Parathyroid adenoma (tissue), 2 donors: Measurements from ENCODE around the gene FBLN7.

Experiments
- H2AFZ ChIP-seq: fragments of 300-600 bp; sonication (generic); one replicate; pipeline ENCODE4 v1.7.0; 2017; ENCODE audit warnings: antibody characterized with exemption, mild to moderate bottlenecking
- H3K27ac ChIP-seq: fragments of 300-600 bp; sonication (generic); one replicate; pipeline ENCODE4 v1.7.0; 2017
- H3K27me3 ChIP-seq: fragments of 300-600 bp; sonication (generic); one replicate; pipeline ENCODE4 v1.7.0; 2017; ENCODE audit warnings: low read length; ENCODE audit not compliant: control insufficient read depth, insufficient read depth
- H3K36me3 ChIP-seq: fragments of 300-600 bp; sonication (generic); one replicate; pipeline ENCODE4 v1.7.0; 2017; ENCODE audit warnings: low read length; ENCODE audit not compliant: control insufficient read depth, insufficient read depth
- H3K4me1 ChIP-seq: fragments of 300-600 bp; sonication (generic); one replicate; pipeline ENCODE4 v1.7.0; 2017; ENCODE audit warnings: control low read depth
- H3K4me2 ChIP-seq: fragments of 300-600 bp; sonication (generic); one replicate; pipeline ENCODE4 v1.7.0; 2017; ENCODE audit warnings: low read length
- H3K4me3 ChIP-seq: fragments of 300-600 bp; sonication (generic); one replicate; pipeline ENCODE4 v1.7.0; 2017; ENCODE audit warnings: low read depth, low read length
- H3K79me2 ChIP-seq: fragments of 300-600 bp; sonication (generic); one replicate; pipeline ENCODE4 v1.7.0; 2017; ENCODE audit warnings: control low read depth
- H3K9ac ChIP-seq: fragments of 300-600 bp; sonication (generic); one replicate; pipeline ENCODE4 v1.7.0; 2017; ENCODE audit warnings: mild to moderate bottlenecking
- H3K9me3 ChIP-seq: fragments of 300-600 bp; sonication (generic); one replicate; pipeline ENCODE4 v1.7.0; 2017; ENCODE audit warnings: low read length; ENCODE audit not compliant: control insufficient read depth
- TF ChIP-seq, protein P1 (sequence below): fragments of 300-600 bp; sonication (generic); IDR thresholded peaks from one replicate; pipeline ENCODE4 v1.7.0; 2017; ENCODE audit warnings: antibody characterized with exemption, mild to moderate bottlenecking
- donor health status: primary hyperparathyroidism.

FBLN7 gene

DNA sequence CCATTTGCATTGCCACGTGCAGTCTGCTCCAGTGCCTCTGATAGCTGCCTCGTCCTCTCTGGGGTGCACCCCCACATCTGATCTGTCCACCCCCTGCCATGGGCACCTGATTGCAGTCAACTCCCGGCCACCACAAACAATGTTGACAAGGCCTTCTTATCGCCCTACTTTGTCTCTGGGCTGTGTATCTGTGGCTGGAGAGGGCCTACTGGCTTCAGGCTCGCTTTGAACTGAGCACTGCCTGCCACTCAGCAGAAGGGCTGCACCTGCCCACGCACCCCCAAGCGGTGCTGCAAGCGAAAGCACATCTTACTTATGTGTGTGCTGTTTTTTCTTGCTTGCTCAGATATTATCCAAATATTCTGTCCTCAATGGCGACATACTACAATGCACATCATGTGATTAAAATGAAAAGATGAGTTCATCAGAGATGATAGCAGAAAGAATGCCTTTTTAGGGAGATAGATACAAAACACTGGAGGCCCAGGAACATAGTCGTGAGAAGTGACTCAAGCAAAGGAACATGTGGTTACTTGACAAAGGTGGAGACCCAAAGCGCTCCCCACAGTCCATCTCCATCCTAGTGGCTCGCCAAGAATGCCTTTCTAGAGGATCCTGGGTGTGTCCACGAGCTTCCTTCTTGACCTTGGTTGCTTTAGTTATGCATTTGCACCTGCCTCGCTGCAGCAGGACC, 28.8 kb downstream of the FBLN7 start:
- TF ChIP-seq, protein P1, sequence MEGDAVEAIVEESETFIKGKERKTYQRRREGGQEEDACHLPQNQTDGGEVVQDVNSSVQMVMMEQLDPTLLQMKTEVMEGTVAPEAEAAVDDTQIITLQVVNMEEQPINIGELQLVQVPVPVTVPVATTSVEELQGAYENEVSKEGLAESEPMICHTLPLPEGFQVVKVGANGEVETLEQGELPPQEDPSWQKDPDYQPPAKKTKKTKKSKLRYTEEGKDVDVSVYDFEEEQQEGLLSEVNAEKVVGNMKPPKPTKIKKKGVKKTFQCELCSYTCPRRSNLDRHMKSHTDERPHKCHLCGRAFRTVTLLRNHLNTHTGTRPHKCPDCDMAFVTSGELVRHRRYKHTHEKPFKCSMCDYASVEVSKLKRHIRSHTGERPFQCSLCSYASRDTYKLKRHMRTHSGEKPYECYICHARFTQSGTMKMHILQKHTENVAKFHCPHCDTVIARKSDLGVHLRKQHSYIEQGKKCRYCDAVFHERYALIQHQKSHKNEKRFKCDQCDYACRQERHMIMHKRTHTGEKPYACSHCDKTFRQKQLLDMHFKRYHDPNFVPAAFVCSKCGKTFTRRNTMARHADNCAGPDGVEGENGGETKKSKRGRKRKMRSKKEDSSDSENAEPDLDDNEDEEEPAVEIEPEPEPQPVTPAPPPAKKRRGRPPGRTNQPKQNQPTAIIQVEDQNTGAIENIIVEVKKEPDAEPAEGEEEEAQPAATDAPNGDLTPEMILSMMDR, result no peak
- Histone ChIP-seq H3K9ac (no peak overlapping the region), H3K4me1 (no peaks in the 10 kb centered on the region), H3K36me3 (no peaks in the 10 kb centered on the region), H3K9me3 (no peaks in the 10 kb centered on the region), H3K27me3 (no peaks in the 10 kb centered on the region), H3K27ac (no peak overlapping the region), H3K4me3 (no peak overlapping the region), H2AFZ (no peak overlapping the region), H3K79me2 (no peaks in the 10 kb centered on the region), H3K4me2 (no peak overlapping the region)

DNA sequence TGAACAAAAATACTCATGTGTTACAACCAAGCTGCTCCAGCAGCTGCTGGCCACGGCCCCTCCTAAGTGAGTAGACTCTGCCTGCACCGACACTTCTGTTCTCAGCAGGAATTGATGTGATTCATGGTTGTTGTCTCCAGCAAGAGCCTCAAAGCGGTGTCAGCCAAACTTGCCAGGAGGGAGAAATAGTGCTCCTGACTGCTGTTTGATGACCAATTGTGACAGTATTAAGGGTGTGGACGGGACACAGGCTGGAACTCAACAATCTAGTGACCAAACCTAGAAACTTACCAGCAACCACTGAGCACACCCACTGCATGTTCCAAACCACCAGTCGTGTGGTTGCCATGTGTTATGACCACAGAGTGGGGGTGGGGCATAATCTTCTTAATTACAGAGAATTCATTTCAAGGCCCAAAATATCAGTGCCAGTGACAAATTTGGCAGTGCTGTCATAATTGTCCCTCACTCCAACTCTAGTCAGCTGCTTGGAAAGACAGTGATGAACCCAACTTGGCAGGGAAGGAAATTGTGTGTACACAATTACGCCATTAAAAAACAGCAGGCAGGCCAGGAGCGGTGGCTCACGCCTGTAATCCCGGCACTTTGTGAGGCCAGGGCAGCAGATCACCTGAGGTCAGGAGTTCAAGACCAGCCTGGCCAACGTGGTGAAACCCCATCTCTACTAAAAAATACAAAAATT, 30.4 kb downstream of the FBLN7 start:
- H2AFZ ChIP-seq, result no peak overlapping the region
- no peak overlapping the region for H3K4me3 ChIP-seq
- no peaks in the 10 kb centered on the region for H3K27me3 ChIP-seq
- no peaks in the 10 kb centered on the region for H3K9me3 ChIP-seq
- H3K27ac ChIP-seq, result no peak overlapping the region
- H3K36me3 ChIP-seq, result no peaks in the 10 kb centered on the region
- TF ChIP-seq, protein P1, result no peak
- no peaks in the 10 kb centered on the region for H3K4me1 ChIP-seq
- no peak overlapping the region for H3K9ac ChIP-seq
- H3K4me2 ChIP-seq, result no peak overlapping the region
- no peaks in the 10 kb centered on the region for H3K79me2 ChIP-seq

DNA sequence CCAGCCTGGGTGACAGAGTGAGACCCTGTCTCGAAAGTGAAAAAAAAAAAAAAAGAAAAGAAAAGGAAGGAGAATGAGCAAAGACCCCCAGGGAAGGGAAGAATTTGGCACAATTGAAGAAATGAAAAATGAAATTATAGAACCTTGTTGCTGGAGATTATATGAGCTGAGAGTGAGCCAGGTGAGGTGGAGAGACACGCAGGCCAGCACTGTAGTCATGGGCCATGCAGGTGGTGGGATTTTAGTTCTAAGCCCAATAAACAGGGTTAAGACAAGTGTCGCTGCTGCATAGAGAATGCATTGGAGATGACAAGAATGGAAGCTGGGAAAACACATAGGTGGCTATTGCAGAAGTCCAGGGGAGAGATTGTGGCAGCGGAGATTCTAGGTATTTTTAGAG, 32.3 kb downstream of the FBLN7 start:
- peaks cover 3% of the 10 kb centered on the region for H3K4me1 ChIP-seq

DNA sequence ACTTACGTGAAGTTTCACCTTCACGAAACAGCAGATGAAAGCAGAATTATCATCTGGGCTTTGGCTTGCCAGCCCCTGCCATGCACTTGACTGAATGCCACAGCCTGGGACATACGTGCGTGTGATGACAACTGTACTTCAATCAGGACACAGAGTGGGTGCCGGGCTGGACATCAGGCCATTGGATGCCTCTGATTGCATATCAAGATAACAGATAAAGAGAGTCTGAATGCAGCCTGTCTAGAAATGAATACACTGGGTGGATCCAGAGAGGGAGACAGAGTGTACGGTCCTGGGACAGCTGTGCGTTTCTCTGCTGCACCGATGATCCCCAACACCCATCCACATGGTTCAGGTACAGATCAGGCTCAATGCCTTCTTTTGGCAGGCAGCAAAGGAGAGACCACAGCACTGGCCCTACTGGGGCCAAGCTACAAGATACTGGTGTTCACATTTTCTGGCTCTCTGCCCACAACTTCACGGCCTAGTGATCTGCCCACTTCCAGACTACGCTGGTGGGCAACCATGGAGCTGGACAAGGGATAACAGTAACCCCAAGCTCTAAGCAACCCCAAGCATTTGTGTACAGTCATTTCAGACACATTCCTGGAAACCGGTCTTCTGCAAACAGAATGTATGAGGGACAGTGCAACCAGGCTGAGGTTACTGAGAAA, 35.6 kb downstream of the FBLN7 start:
- Histone ChIP-seq H3K27ac (no peak overlapping the region), H3K9me3 (no peaks in the 10 kb centered on the region), H2AFZ (peak overlapping the region; percentile 28), H3K4me2 (no peak overlapping the region), H3K4me3 (no peak overlapping the region), H3K36me3 (no peaks in the 10 kb centered on the region), H3K79me2 (no peaks in the 10 kb centered on the region), H3K9ac (no peak overlapping the region), H3K27me3 (no peaks in the 10 kb centered on the region), H3K4me1 (peaks cover 9% of the 10 kb centered on the region)
- TF ChIP-seq, protein P1, result no peak

More for the DNA sequence above, 32.3 kb downstream of the FBLN7 start:
- no peak overlapping the region for H3K4me3 ChIP-seq
- H3K27me3 ChIP-seq, result no peaks in the 10 kb centered on the region
- H3K27ac ChIP-seq, result no peak overlapping the region
- H3K36me3 ChIP-seq, result no peaks in the 10 kb centered on the region
- no peak overlapping the region for H3K4me2 ChIP-seq
- TF ChIP-seq, protein P1, result no peak
- H2AFZ ChIP-seq, result no peak overlapping the region
- no peaks in the 10 kb centered on the region for H3K9me3 ChIP-seq
- H3K79me2 ChIP-seq, result no peaks in the 10 kb centered on the region
- no peak overlapping the region for H3K9ac ChIP-seq
